NT2/D1 (cell line): ENCODE results near the gene TACR1.
"Not testable (repeated sequence)": the region's sequence is repeated elsewhere in the genome, so short reads cannot be mapped to it uniquely, and the experiment has no call there.

ENCODE experiments used
- DNase-seq: peaks from one replicate; pipeline ENCODE4 v3.0.0-alpha.2; 2011; ENCODE audit warnings: low read depth, low spot score
- H3K27me3 ChIP-seq: 2 replicates; pipeline ENCODE4 v1.6.0; 2011; ENCODE audit warnings: mild to moderate bottlenecking; ENCODE audit not compliant: insufficient read length, insufficient read depth
- H3K36me3 ChIP-seq: 2 replicates; pipeline ENCODE4 v1.6.1; 2011; ENCODE audit warnings: mild to moderate bottlenecking, low read length, mixed read lengths; ENCODE audit not compliant: insufficient read depth, insufficient read length
- H3K4me1 ChIP-seq: 2 replicates; pipeline ENCODE4 v1.5.1; 2011; ENCODE audit not compliant: insufficient read depth, insufficient read length
- H3K4me3 ChIP-seq: 2 replicates; pipeline ENCODE4 v1.5.1; 2011; ENCODE audit warnings: low read depth; ENCODE audit not compliant: insufficient read length
- H3K9ac ChIP-seq: 2 replicates; pipeline ENCODE4 v1.6.0; 2011; ENCODE audit warnings: low read depth; ENCODE audit not compliant: insufficient read length
- H3K9me3 ChIP-seq: 2 replicates; pipeline ENCODE4 v1.5.1; 2011; ENCODE audit warnings: mild to moderate bottlenecking, low read length; ENCODE audit not compliant: insufficient read depth
- SUZ12 ChIP-seq: IDR thresholded peaks from 2 replicates; pipeline ENCODE4 v1.6.1; 2011; ENCODE audit not compliant: insufficient read length, insufficient read depth; ENCODE audit errors: extremely low read depth
- YY1 ChIP-seq: IDR thresholded peaks from 2 replicates; pipeline ENCODE4 v1.6.1; 2011; ENCODE audit not compliant: insufficient read length, insufficient read depth
- ZNF274 ChIP-seq: IDR thresholded peaks from 2 replicates; pipeline ENCODE4 v1.6.1; 2011; ENCODE audit warnings: mild to moderate bottlenecking, low read depth, low read length

The TACR1 gene

GRCh38 chr2:75233965-75234364 lies 34.6 kb upstream of the TACR1 start:
- no peaks in the 10 kb centered on the region for H3K27me3 ChIP-seq
- no peak overlapping the region for H3K4me3 ChIP-seq
- no peak for TF ChIP-seq YY1
- TF ChIP-seq ZNF274 = no peak
- TF ChIP-seq SUZ12 = no peak
- H3K36me3 ChIP-seq = no peaks in the 10 kb centered on the region
- no peaks in the 10 kb centered on the region for H3K9me3 ChIP-seq
- DNase-seq = no peak
- no peak overlapping the region for H3K9ac ChIP-seq
- H3K4me1 ChIP-seq = no peaks in the 10 kb centered on the region

GRCh38 chr2:75226617-75227016 lies 27.3 kb upstream of the TACR1 start:
- H3K36me3 ChIP-seq = no peaks in the 10 kb centered on the region
- H3K9ac ChIP-seq = no peak overlapping the region
- no peak for TF ChIP-seq YY1
- TF ChIP-seq SUZ12 = no peak
- TF ChIP-seq ZNF274 = no peak
- H3K4me3 ChIP-seq = no peak overlapping the region
- no peak for DNase-seq
- H3K9me3 ChIP-seq = 0 out of 2 replicates have a peak, but pooled peaks cover 9% of the 10 kb centered on the region
- no peaks in the 10 kb centered on the region for H3K27me3 ChIP-seq
- H3K4me1 ChIP-seq = no peaks in the 10 kb centered on the region

GRCh38 chr2:75226099-75226498 lies 26.8 kb upstream of the TACR1 start:
- no peak for DNase-seq
- Histone ChIP-seq H3K4me3 (no peak overlapping the region), H3K36me3 (no peaks in the 10 kb centered on the region), H3K4me1 (no peaks in the 10 kb centered on the region), H3K27me3 (no peaks in the 10 kb centered on the region), H3K9me3 (0 out of 2 replicates have a peak, but pooled peaks cover 11% of the 10 kb centered on the region), H3K9ac (no peak overlapping the region)
- no peak for TF ChIP-seq SUZ12
- no peak for TF ChIP-seq ZNF274
- no peak for TF ChIP-seq YY1

GRCh38 chr2:75224636-75225094 lies 25.3 kb upstream of the TACR1 start:
- no peak for DNase-seq

DNA sequence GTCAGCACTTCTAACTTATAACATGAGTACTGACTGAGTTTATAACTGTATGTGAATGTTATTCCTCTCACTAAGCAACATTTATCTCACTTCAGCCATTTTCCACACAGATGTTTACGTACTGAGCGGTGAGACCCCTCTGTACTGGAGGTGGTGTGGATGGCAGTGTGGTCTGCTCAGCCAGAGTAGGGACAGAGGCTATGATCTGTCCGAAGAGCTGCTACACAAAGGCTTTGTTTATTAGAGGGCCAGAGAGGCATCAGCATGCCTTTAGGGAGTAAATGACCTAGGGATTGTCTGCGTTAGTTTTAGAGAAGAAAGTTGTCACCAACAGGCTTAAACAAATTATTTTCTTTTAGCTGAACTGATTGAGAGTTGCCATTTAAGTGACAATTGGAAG lies 23.2 kb upstream of the TACR1 start:
- no peak for DNase-seq
- TF ChIP-seq SUZ12 = no peak
- H3K36me3 ChIP-seq = no peaks in the 10 kb centered on the region
- no peak overlapping the region for H3K9ac ChIP-seq
- peaks cover 30% of the 10 kb centered on the region; the same call in 1 of the 2 replicates for H3K9me3 ChIP-seq
- H3K4me3 ChIP-seq = no peak overlapping the region
- no peaks in the 10 kb centered on the region for H3K4me1 ChIP-seq
- H3K27me3 ChIP-seq = no peaks in the 10 kb centered on the region

More at GRCh38 chr2:75224636-75225094, 25.3 kb upstream of the TACR1 start:
- no peak for TF ChIP-seq SUZ12
- TF ChIP-seq YY1 = no peak
- no peak for TF ChIP-seq ZNF274
- Histone ChIP-seq H3K9me3 (peaks cover 25% of the 10 kb centered on the region; the same call in 1 of the 2 replicates), H3K9ac (no peak overlapping the region), H3K27me3 (no peaks in the 10 kb centered on the region), H3K4me3 (no peak overlapping the region), H3K4me1 (no peaks in the 10 kb centered on the region), H3K36me3 (no peaks in the 10 kb centered on the region)

- no peak for TF ChIP-seq ZNF274
- TF ChIP-seq YY1 = no peak
- TF ChIP-seq SUZ12 = no peak
- Histone ChIP-seq H3K36me3 (no peaks in the 10 kb centered on the region), H3K4me3 (no peak overlapping the region), H3K4me1 (no peaks in the 10 kb centered on the region), H3K9ac (no peak overlapping the region), H3K9me3 (peaks cover 26% of the 10 kb centered on the region; the same call in 1 of the 2 replicates), H3K27me3 (no peaks in the 10 kb centered on the region)
- no peak for DNase-seq
Observed at GRCh38 chr2:75221862-75222261, 22.5 kb upstream of the TACR1 start.

- not testable (repeated sequence) for H3K36me3 ChIP-seq, H3K9ac ChIP-seq, H3K4me1 ChIP-seq, H3K27me3 ChIP-seq, H3K4me3 ChIP-seq, DNase-seq
- peaks cover 20% of the 10 kb centered on the region; the same call in 1 of the 2 replicates for H3K9me3 ChIP-seq
Observed at GRCh38 chr2:75219213-75219612, 19.9 kb upstream of the TACR1 start.

- DNase-seq = no peak
- Histone ChIP-seq H3K36me3 (no peaks in the 10 kb centered on the region), H3K9ac (no peak overlapping the region), H3K9me3 (peaks cover 6% of the 10 kb centered on the region; the same call in 1 of the 2 replicates), H3K4me1 (no peaks in the 10 kb centered on the region), H3K27me3 (no peaks in the 10 kb centered on the region), H3K4me3 (no peak overlapping the region)
- TF ChIP-seq ZNF274 = no peak
- TF ChIP-seq YY1 = no peak
- TF ChIP-seq SUZ12 = no peak
Observed at GRCh38 chr2:75211266-75211770, 12.0 kb upstream of the TACR1 start.
